Heart right ventricle (tissue), 16 donors: ENCODE results near the gene TNRC6B. TPM values are rescaled to one million over a fixed set of nuclear protein-coding genes. Genes with fewer than 3 reads are reported as not detected.
"Not testable (repeated sequence)": the region's sequence is repeated elsewhere in the genome, so short reads cannot be mapped to it uniquely, and the experiment has no call there.

ENCODE experiments used
- ATAC-seq, 8 donors: fragments of 200-7000 bp; cut with Tn5 transposase; one replicate each; pipeline ENCODE4 v1.9.1; 2020; ENCODE audit warnings: mild to moderate bottlenecking in 8 of 8, moderate library complexity in 8 of 8, moderate number of reproducible peaks in 1 of 8
- DNase-seq, 2 donors: peaks; one replicate each; pipeline ENCODE4 v3.0.0-alpha.2; 2020
- H3K27ac ChIP-seq, 10 donors: fragments of 200-600 bp; sonication (generic) in 2 of 10; one replicate each; pipeline versions ENCODE4 v1.5.0 to v1.8.0; 2020 to 2022; ENCODE audit warnings: mild to moderate bottlenecking in 3 of 10
- H3K27me3 ChIP-seq, 7 donors: fragments of 200-600 bp; one replicate each; pipeline ENCODE4 v1.8.0; 2021 to 2022; ENCODE audit warnings: mild to moderate bottlenecking in 2 of 7
- H3K36me3 ChIP-seq, 9 donors: fragments of 200-600 bp; sonication (generic) in 1 of 9; one replicate each; pipeline versions ENCODE4 v1.5.0 to v1.8.0; 2020 to 2022; ENCODE audit warnings: mild to moderate bottlenecking in 2 of 9
- H3K4me1 ChIP-seq, 9 donors: fragments of 200-600 bp; sonication (generic) in 1 of 9; one replicate each; pipeline versions ENCODE4 v1.5.0 to v1.8.0; 2020 to 2022; ENCODE audit warnings: mild to moderate bottlenecking in 4 of 9
- H3K4me3 ChIP-seq, 10 donors: fragments of 200-600 bp; sonication (generic) in 2 of 10; one replicate each; pipeline versions ENCODE4 v1.5.0 to v1.8.0; 2020 to 2022; ENCODE audit warnings: mild to moderate bottlenecking in 7 of 10, moderate library complexity in 2 of 10
- H3K9me3 ChIP-seq, 11 donors: fragments of 200-600 bp in 10 of 11; sonication (generic) in 2 of 11; one replicate each; pipeline versions ENCODE4 v1.5.0 to v1.8.0; 2013 to 2022; ENCODE audit warnings: mild to moderate bottlenecking in 2 of 11, control low read depth in 1 of 11, moderate library complexity in 1 of 11
- CTCF ChIP-seq, 9 donors: fragments of 200-600 bp; sonication (generic) in 2 of 9; IDR thresholded peaks; one replicate each; pipeline versions ENCODE4 v1.5.0 to v1.8.0; 2021 to 2022; ENCODE audit warnings: antibody characterized with exemption in 9 of 9, mild to moderate bottlenecking in 5 of 9, moderate library complexity in 1 of 9
- WGBS, 2 donors: extraction: QIAGEN DNeasy Blood & Tissue Kit; methylation state at CpG; one replicate each; pipeline ENCODE4 v1.1.7; 2013; ENCODE audit warnings: inconsistent platforms in 1 of 2; 5-methylcytosine and 5-hydroxymethylcytosine counted together
- intact Hi-C, 10 donors: fragments of 100-400 bp; cut with DNase I; formaldehyde crosslinking; loops; one replicate each; pipeline versions ENCODE4 v1.11.1 to v1.14.2; 2022
- polyA plus RNA-seq, 2 donors: library from polyadenylated mRNA; stranded (reverse); fragments of 200-250 nt; gene quantifications; one replicate each; pipeline ENCODE4 v1.2.3, GENCODE V29; 2013
- total RNA-seq, 10 donors: library from RNA; stranded (reverse); fragmentation: NEBNext Ultra II Directional in 3 of 10; extraction: Animal tissue kit (Norgen Biotek cat#: 25700) in 3 of 10; gene quantifications; one replicate each; pipeline versions ENCODE4 v1.2.1 to v1.2.4, GENCODE V29; 2021 to 2023
- donor health status: Arrhythmogenic right ventricular cardiomyopathy.
- donor health status: ischemic (EF 13 %, LVEDD 7.1; RV severe dilation, severe dysfunction).
- donor health status: healthy with polysubstance abuse.
- donor health status: DM: no; HTN: yes; CAD: no.
- donor health status: DM: no; HTN: no; CAD: no.
- donor health status: ischemic (EF 25% LVEDD 6.9; RV normal size, moderate dysfunction).
- donor health status: ischemic (EF 25% LVEDD 5.7; RV mildly dilated, moderate dysfunction).
- donor health status: healthy.
- donor health status: DM: yes; HTN: yes; CAD: no.
- donor health status: Ischemic cardiomyopathy.
- donor health status: ischemic (EF 35%, LVEDD 5.7; RV mildly dilated, moderate dysfunction).
- donor health status: nonischemic (EF 11% LVEDD 7.7; RV severe dilation, severe dysfunction).
- donor health status: DM: yes; HTN: yes; CAD: no.
- donor health status: PGD.
- donor health status: ischemic (EF 29% LVEDD 5.4; RV normal size, mild dysfunction).
- donor health status: nonischemic (EF 23%, LVEDD 6.1; RV moderate dilation, normal function).

The TNRC6B gene
- total and polyA plus RNA-seq, 12 donors = 1.7 to 62.5 (median 53.9) TPM

DNA sequence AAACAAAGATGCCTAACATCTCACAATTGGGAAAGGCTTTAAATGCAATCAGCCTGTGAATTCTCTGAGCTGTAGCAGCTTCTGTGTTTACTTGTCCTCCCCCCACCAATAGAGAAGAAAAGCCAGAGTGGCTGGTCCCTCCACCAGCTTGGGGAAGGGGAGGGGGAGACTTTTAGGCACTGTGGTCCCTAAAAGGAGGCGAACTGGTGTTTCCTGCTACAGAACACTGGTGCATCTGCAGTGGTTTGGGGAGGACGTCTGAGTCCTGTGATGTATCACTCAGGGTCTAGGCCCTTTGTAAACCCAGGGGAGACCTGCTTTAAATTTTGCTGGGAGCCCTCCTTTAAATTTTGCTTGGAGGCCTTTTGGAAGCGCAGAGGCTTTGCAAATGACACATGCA is 16.9 kb downstream of the TNRC6B start:
- no peak for TF ChIP-seq CTCF (IDR thresholded peaks at IDR 0.05)
- H3K27me3 ChIP-seq = no peaks in the 10 kb centered on the region
- H3K4me1 ChIP-seq = peaks cover 7 to 98% (median 83%) of the 10 kb centered on the region in 9 donors
- H3K9me3 ChIP-seq = no peaks in the 10 kb centered on the region
- ATAC-seq (no peak), DNase-seq (no peak)
- intact Hi-C loops = loop anchor here in 2 of 10 donors (10.0 kb wide), 1 partner anchor 150 kb away; no protein-coding TSS in a partner anchor
- H3K27ac ChIP-seq = peak overlapping the region in 1 of 10 donors; percentile 23
- H3K36me3 ChIP-seq = no peaks in the 10 kb centered on the region
- WGBS, 2 donors = 73 to 75% methylated on average over 3 of the region's 3 CpGs
- no peak overlapping the region for H3K4me3 ChIP-seq

GRCh38 chr22:40196628-40197360 is 19.1 kb downstream of the TNRC6B start:
- WGBS, 2 donors = 55 to 57% methylated on average over 7 of the region's 7 CpGs
- peak in 7 of 8 donors; percentile 34 to 89 (median 62) for ATAC-seq
- intact Hi-C loops = loop anchor here in 2 of 10 donors (10.0 kb wide), 1 partner anchor 152 kb away; no protein-coding TSS in a partner anchor
- TF ChIP-seq CTCF (IDR thresholded peaks at IDR 0.05) = no peak
- H3K27me3 ChIP-seq = no peaks in the 10 kb centered on the region
- H3K27ac ChIP-seq = peak overlapping the region in 7 of 10 donors; percentile 21 to 68 (median 41)
- H3K36me3 ChIP-seq = no peaks in the 10 kb centered on the region
- DNase-seq = no peak
- H3K4me3 ChIP-seq = no peak overlapping the region
- no peaks in the 10 kb centered on the region for H3K9me3 ChIP-seq
- peaks cover 7 to 98% (median 73%) of the 10 kb centered on the region in 9 donors for H3K4me1 ChIP-seq

DNA sequence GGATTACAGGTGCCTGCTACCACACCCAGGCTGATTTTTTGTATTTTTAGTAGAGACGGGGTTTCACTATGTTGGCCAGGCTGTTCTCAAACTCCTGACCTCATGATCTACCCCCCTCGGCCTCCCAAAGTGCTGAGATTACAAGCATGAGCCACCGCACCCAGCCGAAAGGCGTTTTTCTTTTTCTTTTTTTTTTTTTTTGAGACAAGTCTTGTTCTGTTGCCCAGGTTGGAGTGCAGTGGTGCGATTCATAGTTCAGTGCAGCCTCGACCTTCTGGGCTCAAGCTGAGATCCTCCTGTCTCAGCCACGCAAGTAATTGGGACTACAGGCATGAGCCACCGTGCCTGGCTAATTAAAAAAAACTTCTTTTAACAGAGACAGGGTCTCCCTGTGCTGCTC is 19.7 kb downstream of the TNRC6B start:
- Histone ChIP-seq H3K4me1 (peaks cover 7 to 98% (median 72%) of the 10 kb centered on the region in 9 donors), H3K27ac (peak overlapping the region in 4 of 10 donors; percentile 18 to 68 (median 32))
- not testable (repeated sequence) for H3K9me3 ChIP-seq, DNase-seq, H3K36me3 ChIP-seq, H3K4me3 ChIP-seq, H3K27me3 ChIP-seq
- WGBS, 2 donors = 56 to 61% methylated on average over 9 of the region's 9 CpGs
- intact Hi-C loops = loop anchor here in 2 of 10 donors (10.0 kb wide), 1 partner anchor 153 kb away; no protein-coding TSS in a partner anchor
- peak in 1 of 8 donors; percentile 44 for ATAC-seq

DNA sequence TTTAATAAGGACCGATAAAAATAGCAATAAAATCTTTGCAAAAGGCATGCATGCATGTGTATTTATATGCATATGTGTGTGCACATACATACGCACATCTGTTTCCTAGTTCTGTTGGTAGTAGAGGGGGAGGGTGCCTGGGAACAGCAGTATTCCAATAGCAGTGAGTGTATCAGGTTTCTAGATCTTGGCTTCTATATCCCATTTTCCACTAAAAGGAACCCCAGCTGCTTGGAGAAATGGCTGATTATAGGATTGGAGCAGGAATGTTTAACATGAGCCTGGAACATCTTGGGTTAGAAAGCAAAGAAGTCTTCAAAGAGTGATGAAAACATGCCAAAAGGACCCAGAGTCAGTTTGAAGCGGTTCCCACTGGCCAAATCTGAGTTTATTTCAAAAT is 21.0 kb downstream of the TNRC6B start:
- DNase-seq (no peak), ATAC-seq (no peak)
- intact Hi-C loops = loop anchor here in 2 of 10 donors (10.0 kb wide), 1 partner anchor 154 kb away; no protein-coding TSS in a partner anchor
- Histone ChIP-seq H3K4me3 (no peak overlapping the region), H3K27me3 (no peaks in the 10 kb centered on the region), H3K4me1 (peaks cover 2 to 98% (median 72%) of the 10 kb centered on the region in 9 donors), H3K9me3 (no peaks in the 10 kb centered on the region), H3K27ac (no peak overlapping the region), H3K36me3 (no peaks in the 10 kb centered on the region)
- WGBS, 2 donors = 88 to 90% methylated on average over 3 of the region's 3 CpGs
- TF ChIP-seq CTCF (IDR thresholded peaks at IDR 0.05) = no peak

GRCh38 chr22:40199223-40199622 is 21.5 kb downstream of the TNRC6B start:
- no peaks in the 10 kb centered on the region for H3K36me3 ChIP-seq
- DNase-seq (no peak), ATAC-seq (no peak)
- WGBS, 2 donors = 81 to 85% methylated on average over 2 of the region's 2 CpGs
- no peak overlapping the region for H3K27ac ChIP-seq
- H3K4me3 ChIP-seq = no peak overlapping the region
- no peaks in the 10 kb centered on the region for H3K9me3 ChIP-seq
- peaks cover 2 to 98% (median 72%) of the 10 kb centered on the region in 9 donors for H3K4me1 ChIP-seq
- intact Hi-C loops = loop anchor here in 2 of 10 donors (10.0 kb wide), 1 partner anchor 154 kb away; no protein-coding TSS in a partner anchor
- no peaks in the 10 kb centered on the region for H3K27me3 ChIP-seq
- no peak for TF ChIP-seq CTCF (IDR thresholded peaks at IDR 0.05)
